ENCODE measurements around the gene LKAAEAR1.

GRCh38 chr20:64049060-64049877 lies 34.9 kb downstream of the LKAAEAR1 start, which contains the start of gene SOX18:
- TF ChIP-seq CTCF (conservative IDR thresholded peaks at IDR 0.05 in 1 of 2, IDR thresholded peaks at IDR 0.05 in 1 of 2; ENCODE audit: extremely low read depth in 1 of 2, insufficient read depth in 1 of 2, low read depth in 1 of 2, low read length in 2 of 2) = no peak
- no peak for TF ChIP-seq EZH2 (IDR thresholded peaks at IDR 0.05; ENCODE audit: borderline replicate concordance, low read length)

All from mammary epithelial cell (primary cell).